RWPE2 (cell line): ENCODE results near the gene BRD9.
"Not testable (repeated sequence)": the region's sequence is repeated elsewhere in the genome, so short reads cannot be mapped to it uniquely, and the experiment has no call there.

ENCODE experiments used
- ATAC-seq: fragments of 200-7000 bp; cut with Tn5 transposase; 3 replicates; pipeline ENCODE4 v1.9.1; 2021; ENCODE audit warnings: low read depth
- DNase-seq: peaks from one replicate; pipeline ENCODE4 v3.0.0-alpha.2; 2020; ENCODE audit warnings: low spot score
- H3K27ac ChIP-seq: fragments of 450-650 bp; 2 replicates; pipeline ENCODE4 v1.5.1; 2017; ENCODE audit warnings: mild to moderate bottlenecking; ENCODE audit not compliant: poor library complexity, severe bottlenecking
- H3K27me3 ChIP-seq: fragments of 250-450 bp; sonication (Bioruptor Pico); 2 replicates; pipeline ENCODE4 v1.5.1; 2021; ENCODE audit warnings: mild to moderate bottlenecking, moderate library complexity; ENCODE audit not compliant: insufficient read depth, poor library complexity, severe bottlenecking
- H3K36me3 ChIP-seq: fragments of 250-450 bp; sonication (Bioruptor Pico); 2 replicates; pipeline ENCODE4 v1.5.1; 2020; ENCODE audit warnings: low read depth, mild to moderate bottlenecking, moderate library complexity
- H3K4me1 ChIP-seq: fragments of 250-450 bp; sonication (Bioruptor Pico); 2 replicates; pipeline ENCODE4 v1.5.1; 2021; ENCODE audit warnings: mild to moderate bottlenecking, moderate library complexity; ENCODE audit not compliant: insufficient read depth, poor library complexity, severe bottlenecking
- H3K4me3 ChIP-seq: fragments of 250-450 bp; sonication (Bioruptor Pico); 2 replicates; pipeline ENCODE4 v1.5.1; 2021; ENCODE audit warnings: mild to moderate bottlenecking, moderate library complexity; ENCODE audit not compliant: severe bottlenecking
- H3K9me3 ChIP-seq: fragments of 250-450 bp; sonication (Bioruptor Pico); 2 replicates; pipeline ENCODE4 v1.5.1; 2021; ENCODE audit warnings: mild to moderate bottlenecking, moderate library complexity; ENCODE audit not compliant: severe bottlenecking
- TF ChIP-seq, protein P1 (sequence below): fragments of 450-650 bp; IDR thresholded peaks from one replicate; pipeline ENCODE4 v1.5.1; 2017; ENCODE audit warnings: mild to moderate bottlenecking, moderate library complexity; ENCODE audit not compliant: poor library complexity, severe bottlenecking

The BRD9 gene

DNA sequence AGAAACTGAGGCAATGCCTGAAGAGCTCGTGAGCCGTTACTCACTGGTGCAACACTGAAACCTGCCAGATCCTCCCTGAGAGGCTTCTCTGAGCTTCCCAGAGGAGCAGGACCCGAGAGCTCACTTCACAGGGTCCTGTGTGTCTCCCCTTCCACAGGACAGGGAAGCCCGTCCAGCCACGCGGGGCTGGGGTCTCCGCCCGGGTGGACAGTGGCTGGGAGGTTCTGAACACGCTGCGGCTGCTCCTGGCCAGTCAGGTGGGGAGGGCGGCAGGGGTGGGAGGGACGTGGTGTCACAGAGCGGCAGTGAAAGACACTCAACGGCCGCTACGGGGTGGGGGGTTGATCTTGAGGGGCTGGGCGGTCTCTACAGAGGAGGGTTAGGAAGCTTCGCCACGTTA lies 41.5 kb downstream of the BRD9 start:
- DNase-seq (peak; percentile 49), ATAC-seq (peak; percentile 4; the same call in 1 of the 3 replicates)
- H3K4me1 ChIP-seq: no peaks in the 10 kb centered on the region
- no peaks in the 10 kb centered on the region for H3K36me3 ChIP-seq
- no peaks in the 10 kb centered on the region for H3K9me3 ChIP-seq
- H3K27ac ChIP-seq: no peak overlapping the region
- peaks cover 29% of the 10 kb centered on the region for H3K27me3 ChIP-seq
- TF ChIP-seq, protein P1, sequence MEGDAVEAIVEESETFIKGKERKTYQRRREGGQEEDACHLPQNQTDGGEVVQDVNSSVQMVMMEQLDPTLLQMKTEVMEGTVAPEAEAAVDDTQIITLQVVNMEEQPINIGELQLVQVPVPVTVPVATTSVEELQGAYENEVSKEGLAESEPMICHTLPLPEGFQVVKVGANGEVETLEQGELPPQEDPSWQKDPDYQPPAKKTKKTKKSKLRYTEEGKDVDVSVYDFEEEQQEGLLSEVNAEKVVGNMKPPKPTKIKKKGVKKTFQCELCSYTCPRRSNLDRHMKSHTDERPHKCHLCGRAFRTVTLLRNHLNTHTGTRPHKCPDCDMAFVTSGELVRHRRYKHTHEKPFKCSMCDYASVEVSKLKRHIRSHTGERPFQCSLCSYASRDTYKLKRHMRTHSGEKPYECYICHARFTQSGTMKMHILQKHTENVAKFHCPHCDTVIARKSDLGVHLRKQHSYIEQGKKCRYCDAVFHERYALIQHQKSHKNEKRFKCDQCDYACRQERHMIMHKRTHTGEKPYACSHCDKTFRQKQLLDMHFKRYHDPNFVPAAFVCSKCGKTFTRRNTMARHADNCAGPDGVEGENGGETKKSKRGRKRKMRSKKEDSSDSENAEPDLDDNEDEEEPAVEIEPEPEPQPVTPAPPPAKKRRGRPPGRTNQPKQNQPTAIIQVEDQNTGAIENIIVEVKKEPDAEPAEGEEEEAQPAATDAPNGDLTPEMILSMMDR: no peak
- H3K4me3 ChIP-seq: no peak overlapping the region

DNA sequence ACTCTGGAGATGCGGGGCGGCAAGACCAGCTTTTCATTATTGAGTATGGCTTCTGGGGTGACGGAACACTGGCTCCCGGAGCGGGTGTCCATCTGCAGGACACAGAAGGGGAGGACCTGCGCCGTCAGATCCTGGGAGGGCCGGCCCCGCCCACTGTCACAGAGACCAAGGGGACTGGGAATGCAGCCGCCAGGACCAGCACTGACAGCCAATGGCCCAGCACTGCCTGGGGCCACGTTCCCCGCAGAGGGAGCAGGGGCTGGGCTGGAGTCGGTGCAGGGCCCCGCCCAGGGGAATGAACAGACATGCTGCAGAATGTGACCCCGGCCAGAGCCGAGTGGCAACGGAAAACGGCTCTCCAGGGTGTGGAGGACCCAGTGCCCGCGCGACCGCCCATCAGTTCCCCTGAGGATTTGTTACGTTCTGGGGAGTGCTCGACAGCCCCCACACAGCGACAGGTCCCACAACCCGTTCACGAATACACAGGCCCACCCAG lies 42.0 kb downstream of the BRD9 start, which contains the start of gene ZDHHC11:
Gene ZDHHC11, minus strand, starts transcription at position 476 of the 496 bp plus-strand sequence. Its CDS starts 384 bp downstream, at position 92.
- no peaks in the 10 kb centered on the region for H3K4me1 ChIP-seq
- no peak within 1 kb of the TSS for H3K27ac ChIP-seq
- peaks cover 29% of the 10 kb centered on the region for H3K27me3 ChIP-seq
- H3K9me3 ChIP-seq: no peaks in the 10 kb centered on the region
- TF ChIP-seq, protein P1: no peak
- DNase-seq: peak; percentile 64
- peak; percentile 43 for ATAC-seq
- no peaks in the 10 kb centered on the region for H3K36me3 ChIP-seq
- no peak within 1 kb of the TSS for H3K4me3 ChIP-seq

DNA sequence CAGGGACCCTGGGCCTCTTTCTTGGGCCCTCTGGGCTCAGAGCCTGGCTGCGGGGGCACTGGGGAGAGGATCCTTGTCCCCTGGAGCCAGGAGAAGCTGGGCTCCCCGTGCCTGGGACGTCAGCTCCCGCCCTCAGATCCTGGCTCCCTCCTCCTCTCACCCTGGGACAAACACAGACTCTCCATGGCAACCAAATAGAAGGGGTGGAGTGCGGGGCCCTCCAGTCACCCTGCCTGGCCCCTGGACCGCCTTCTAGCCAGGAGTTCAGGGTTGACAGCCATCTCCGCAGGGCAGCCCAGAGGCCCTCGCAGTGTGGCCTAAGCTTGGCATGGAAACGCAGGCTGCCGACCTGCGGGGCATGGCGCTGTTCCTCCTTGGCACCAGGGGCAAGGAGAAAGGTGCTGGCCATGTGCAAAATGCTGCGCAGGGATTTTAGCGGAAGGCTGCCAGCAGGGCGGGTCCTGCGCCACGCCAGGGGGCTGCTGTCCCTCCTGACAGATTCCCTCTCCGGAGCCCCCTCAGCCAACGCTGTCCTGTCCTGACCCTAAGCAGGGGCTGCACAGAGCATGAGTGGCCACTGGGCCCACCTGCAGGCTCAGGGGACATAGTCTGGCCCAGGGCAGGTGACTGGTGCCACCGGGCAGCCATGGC lies 42.8 kb downstream of the BRD9 start:
- H3K4me3 ChIP-seq: no peak overlapping the region
- no peaks in the 10 kb centered on the region for H3K36me3 ChIP-seq
- H3K9me3 ChIP-seq: no peaks in the 10 kb centered on the region
- no peak for ATAC-seq
- no peaks in the 10 kb centered on the region for H3K4me1 ChIP-seq
- DNase-seq: peak; percentile 65
- H3K27ac ChIP-seq: no peak overlapping the region
- H3K27me3 ChIP-seq: peaks cover 29% of the 10 kb centered on the region
- TF ChIP-seq, protein P1: no peak

DNA sequence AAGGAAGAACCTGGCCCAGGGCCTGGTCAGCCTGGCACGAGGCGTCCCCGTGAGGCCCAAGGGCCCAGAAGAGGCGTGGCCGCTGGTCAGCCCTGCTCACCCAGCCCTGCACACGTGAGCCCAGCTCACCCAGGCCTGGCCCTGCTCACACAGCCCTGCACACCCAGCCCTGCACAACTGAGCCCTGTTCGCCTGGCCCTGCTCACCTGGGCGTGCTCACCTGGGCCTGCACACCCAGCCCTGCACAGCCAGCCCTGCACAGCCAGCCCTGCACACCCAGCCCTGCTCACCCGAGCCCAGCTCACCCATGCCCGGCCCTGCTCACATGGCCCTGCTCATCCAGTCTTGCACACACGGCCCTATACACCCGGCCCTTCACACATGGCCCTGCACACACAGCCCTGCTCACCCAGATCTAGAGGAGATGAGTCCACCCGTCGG lies 43.9 kb downstream of the BRD9 start:
- H3K4me3 ChIP-seq: no peak overlapping the region
- ATAC-seq: no peak
- peak; percentile 64 for DNase-seq
- TF ChIP-seq, protein P1: no peak
- H3K27me3 ChIP-seq: peaks cover 29% of the 10 kb centered on the region
- no peaks in the 10 kb centered on the region for H3K4me1 ChIP-seq
- H3K36me3 ChIP-seq: no peaks in the 10 kb centered on the region
- H3K27ac ChIP-seq: no peak overlapping the region
- H3K9me3 ChIP-seq: no peaks in the 10 kb centered on the region

DNA sequence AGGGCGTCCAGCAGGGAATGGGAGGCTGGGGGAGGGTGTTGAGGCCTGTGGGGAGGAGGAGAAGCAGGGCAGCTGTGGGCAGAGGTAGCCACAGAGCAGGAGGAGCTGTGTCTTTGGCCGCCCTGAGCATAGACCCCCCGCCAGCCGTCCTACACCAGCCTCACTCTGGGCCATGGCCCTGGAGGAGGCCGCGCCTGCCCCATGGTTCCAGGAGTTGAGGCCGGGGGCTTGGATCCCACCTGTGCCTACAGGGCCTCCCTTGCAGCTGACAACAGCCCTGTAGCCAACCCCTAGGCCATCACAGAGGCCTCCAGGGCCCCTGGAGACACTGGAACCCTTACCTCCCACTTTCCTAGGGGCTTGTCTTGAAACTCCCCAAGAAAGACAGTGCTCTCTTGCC lies 44.9 kb downstream of the BRD9 start:
- H3K27me3 ChIP-seq: peaks cover 29% of the 10 kb centered on the region
- not testable (repeated sequence) for H3K36me3 ChIP-seq, H3K27ac ChIP-seq, ATAC-seq, H3K4me1 ChIP-seq, H3K4me3 ChIP-seq, H3K9me3 ChIP-seq
- peak; percentile 45 for DNase-seq

DNA sequence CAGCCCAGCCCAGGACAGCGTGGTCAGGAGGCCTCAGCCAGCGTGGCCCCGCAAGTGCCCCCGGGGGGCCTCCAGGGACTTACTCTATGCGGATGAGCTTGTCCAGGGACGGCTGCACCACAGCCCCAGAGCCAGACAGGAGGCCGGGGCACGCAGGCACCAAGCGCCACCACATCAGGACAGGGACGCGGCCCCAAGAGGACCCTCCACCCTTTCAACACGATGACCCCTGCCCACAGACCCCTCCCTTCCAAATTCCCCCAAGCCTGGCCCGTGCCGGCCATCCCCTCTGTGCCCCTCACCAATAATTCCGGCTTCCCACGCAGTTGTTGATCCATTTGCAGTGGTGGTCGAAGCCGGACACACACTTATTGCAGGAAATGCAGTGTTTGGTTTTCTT lies 45.4 kb downstream of the BRD9 start:
- peak; percentile 32 for DNase-seq
- H3K36me3 ChIP-seq, H3K4me3 ChIP-seq, H3K27ac ChIP-seq, ATAC-seq, H3K9me3 ChIP-seq, H3K4me1 ChIP-seq: not testable (repeated sequence)
- H3K27me3 ChIP-seq: peaks cover 27% of the 10 kb centered on the region

DNA sequence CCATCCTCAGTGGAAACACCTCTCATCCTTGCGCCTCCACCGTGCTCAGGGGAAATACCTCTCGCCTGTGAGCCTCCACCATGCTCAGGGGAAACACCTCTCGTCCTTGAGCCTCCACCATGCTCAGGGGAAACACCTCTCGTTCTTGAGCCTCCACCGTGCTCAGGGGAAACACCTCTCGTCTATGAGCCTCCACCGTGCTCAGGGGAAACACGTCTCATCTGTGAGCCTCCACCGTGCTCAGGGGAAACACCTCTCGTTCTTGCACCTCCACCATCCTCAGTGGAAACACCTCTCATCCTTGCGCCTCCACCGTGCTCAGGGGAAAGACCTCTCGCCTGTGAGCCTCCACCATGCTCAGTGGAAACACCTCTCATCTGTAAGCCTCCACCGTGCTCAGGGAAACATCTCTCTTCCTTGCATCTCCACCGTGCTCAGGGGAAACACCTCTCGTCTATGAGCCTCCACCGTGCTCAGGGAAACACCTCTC lies 46.0 kb downstream of the BRD9 start:
- not testable (repeated sequence) for ATAC-seq, H3K36me3 ChIP-seq, H3K4me1 ChIP-seq, H3K9me3 ChIP-seq, H3K4me3 ChIP-seq, H3K27ac ChIP-seq
- peak; percentile 43 for DNase-seq
- H3K27me3 ChIP-seq: peaks cover 22% of the 10 kb centered on the region
